Parathyroid adenoma (tissue), 2 donors: ENCODE data around the gene SLC35F3.

Experiments
- H2AFZ ChIP-seq: fragments of 300-600 bp; sonication (generic); one replicate; pipeline ENCODE4 v1.7.0; 2017; ENCODE audit warnings: antibody characterized with exemption, mild to moderate bottlenecking
- H3K27ac ChIP-seq: fragments of 300-600 bp; sonication (generic); one replicate; pipeline ENCODE4 v1.7.0; 2017
- H3K27me3 ChIP-seq: fragments of 300-600 bp; sonication (generic); one replicate; pipeline ENCODE4 v1.7.0; 2017; ENCODE audit warnings: low read length; ENCODE audit not compliant: control insufficient read depth, insufficient read depth
- H3K36me3 ChIP-seq: fragments of 300-600 bp; sonication (generic); one replicate; pipeline ENCODE4 v1.7.0; 2017; ENCODE audit warnings: low read length; ENCODE audit not compliant: control insufficient read depth, insufficient read depth
- H3K4me1 ChIP-seq: fragments of 300-600 bp; sonication (generic); one replicate; pipeline ENCODE4 v1.7.0; 2017; ENCODE audit warnings: control low read depth
- H3K4me2 ChIP-seq: fragments of 300-600 bp; sonication (generic); one replicate; pipeline ENCODE4 v1.7.0; 2017; ENCODE audit warnings: low read length
- H3K4me3 ChIP-seq: fragments of 300-600 bp; sonication (generic); one replicate; pipeline ENCODE4 v1.7.0; 2017; ENCODE audit warnings: low read depth, low read length
- H3K79me2 ChIP-seq: fragments of 300-600 bp; sonication (generic); one replicate; pipeline ENCODE4 v1.7.0; 2017; ENCODE audit warnings: control low read depth
- H3K9ac ChIP-seq: fragments of 300-600 bp; sonication (generic); one replicate; pipeline ENCODE4 v1.7.0; 2017; ENCODE audit warnings: mild to moderate bottlenecking
- H3K9me3 ChIP-seq: fragments of 300-600 bp; sonication (generic); one replicate; pipeline ENCODE4 v1.7.0; 2017; ENCODE audit warnings: low read length; ENCODE audit not compliant: control insufficient read depth
- CTCF ChIP-seq: fragments of 300-600 bp; sonication (generic); IDR thresholded peaks from one replicate; pipeline ENCODE4 v1.7.0; 2017; ENCODE audit warnings: antibody characterized with exemption, mild to moderate bottlenecking
- donor health status: primary hyperparathyroidism.

SLC35F3 gene

GRCh38 chr1:234270581-234271242 is 366.2 kb downstream of the SLC35F3 start:
- Histone ChIP-seq H3K27me3 (no peaks in the 10 kb centered on the region), H3K27ac (no peak overlapping the region), H3K4me1 (no peaks in the 10 kb centered on the region), H3K9ac (no peak overlapping the region), H3K36me3 (no peaks in the 10 kb centered on the region), H3K4me3 (no peak overlapping the region), H3K4me2 (no peak overlapping the region), H3K9me3 (no peaks in the 10 kb centered on the region), H2AFZ (no peak overlapping the region), H3K79me2 (no peaks in the 10 kb centered on the region)
- TF ChIP-seq CTCF, result no peak

GRCh38 chr1:234271243-234271606 is 366.7 kb downstream of the SLC35F3 start:
- no peak overlapping the region for H2AFZ ChIP-seq
- H3K27ac ChIP-seq, result no peak overlapping the region
- no peaks in the 10 kb centered on the region for H3K9me3 ChIP-seq
- no peak overlapping the region for H3K4me2 ChIP-seq
- H3K9ac ChIP-seq, result no peak overlapping the region
- no peaks in the 10 kb centered on the region for H3K36me3 ChIP-seq
- H3K27me3 ChIP-seq, result no peaks in the 10 kb centered on the region
- no peaks in the 10 kb centered on the region for H3K4me1 ChIP-seq
- H3K4me3 ChIP-seq, result no peak overlapping the region
- no peaks in the 10 kb centered on the region for H3K79me2 ChIP-seq
- no peak for TF ChIP-seq CTCF

GRCh38 chr1:234272656-234273312 is 368.3 kb downstream of the SLC35F3 start:
- no peak overlapping the region for H3K27ac ChIP-seq
- H3K36me3 ChIP-seq, result no peaks in the 10 kb centered on the region
- H2AFZ ChIP-seq, result no peak overlapping the region
- no peak overlapping the region for H3K4me3 ChIP-seq
- H3K9ac ChIP-seq, result no peak overlapping the region
- H3K4me2 ChIP-seq, result no peak overlapping the region
- no peak for TF ChIP-seq CTCF
- H3K9me3 ChIP-seq, result no peaks in the 10 kb centered on the region
- H3K27me3 ChIP-seq, result no peaks in the 10 kb centered on the region
- H3K79me2 ChIP-seq, result no peaks in the 10 kb centered on the region
- no peaks in the 10 kb centered on the region for H3K4me1 ChIP-seq

DNA sequence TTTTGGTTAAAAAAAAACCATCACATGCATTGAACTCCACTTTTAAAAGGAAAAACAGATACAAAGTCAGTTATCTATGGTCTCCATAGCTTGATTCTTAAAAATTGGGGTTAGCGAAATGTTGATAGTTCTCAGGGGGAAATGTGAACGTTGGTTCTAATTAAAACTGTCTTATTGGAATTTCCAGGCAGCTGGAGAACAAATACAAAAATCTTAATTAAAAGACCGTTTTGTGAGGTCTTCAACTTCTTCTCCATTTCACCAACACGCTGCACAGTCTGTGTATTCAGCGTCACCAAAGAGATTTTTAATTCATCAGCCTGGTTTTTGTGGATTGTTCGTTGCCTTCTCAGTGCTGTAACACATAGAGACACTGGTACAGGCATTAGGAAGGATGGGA is 369.5 kb downstream of the SLC35F3 start:
- Histone ChIP-seq H3K79me2 (no peaks in the 10 kb centered on the region), H3K36me3 (no peaks in the 10 kb centered on the region), H3K27me3 (no peaks in the 10 kb centered on the region), H3K9me3 (no peaks in the 10 kb centered on the region), H3K4me2 (no peak overlapping the region), H3K4me3 (no peak overlapping the region), H3K27ac (no peak overlapping the region), H3K9ac (no peak overlapping the region), H2AFZ (no peak overlapping the region), H3K4me1 (no peaks in the 10 kb centered on the region)
- TF ChIP-seq CTCF, result no peak
